ENCODE results near the gene LIAS.
A peak's percentile ranks its signal among the peaks of the same experiment; 100 is the strongest.

Gene LIAS

DNA sequence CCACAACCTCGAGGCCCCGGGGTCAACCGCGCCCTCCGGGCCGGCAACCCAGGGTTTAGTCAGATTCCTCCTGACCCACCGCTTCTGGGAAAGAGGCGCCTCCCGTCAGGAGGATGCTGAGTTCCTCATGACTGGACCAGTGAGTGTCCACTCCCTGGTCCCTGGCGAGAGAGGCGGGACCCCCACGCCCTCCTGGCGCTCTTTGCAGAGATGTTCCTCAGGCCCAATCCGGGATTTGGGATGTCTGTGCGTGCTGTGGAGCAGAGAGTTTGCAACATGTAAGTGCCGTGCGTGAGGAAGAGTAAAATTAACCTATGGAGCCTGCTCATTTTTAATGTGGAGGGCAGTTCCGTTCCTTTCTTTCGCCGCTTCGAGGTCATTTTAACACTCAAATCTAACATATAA, 69.2 kb downstream of the LIAS start:
- H3K36me3 ChIP-seq (ENCODE audit: control insufficient read depth, insufficient read depth, low read length) = no peaks in the 10 kb centered on the region
- peak overlapping the region; percentile 87 for H3K4me3 ChIP-seq (ENCODE audit: low read length)
- peak overlapping the region; percentile 96 for H3K9ac ChIP-seq (ENCODE audit: low read length)
- H3K4me1 ChIP-seq (ENCODE audit: control insufficient read depth, insufficient read depth, low read length) = peaks cover 5% of the 10 kb centered on the region
- H3K27me3 ChIP-seq (ENCODE audit: control insufficient read depth, insufficient read depth, low read length) = no peaks in the 10 kb centered on the region
- no peaks in the 10 kb centered on the region for H3K9me3 ChIP-seq (ENCODE audit: control insufficient read depth, low read length)

All from mucosa of stomach (tissue), 1 donor.